ENCODE data around the gene CALHM1. TPM values are rescaled to one million over a fixed set of nuclear protein-coding genes. Genes with fewer than 3 reads are reported as not detected.

CALHM1 gene
- total and polyA plus RNA-seq, 2 of the 8 experiments (the other 6 are each of a cell fraction or from before 2014, with no cell fraction given), result 0.29 to 0.34 TPM

DNA sequence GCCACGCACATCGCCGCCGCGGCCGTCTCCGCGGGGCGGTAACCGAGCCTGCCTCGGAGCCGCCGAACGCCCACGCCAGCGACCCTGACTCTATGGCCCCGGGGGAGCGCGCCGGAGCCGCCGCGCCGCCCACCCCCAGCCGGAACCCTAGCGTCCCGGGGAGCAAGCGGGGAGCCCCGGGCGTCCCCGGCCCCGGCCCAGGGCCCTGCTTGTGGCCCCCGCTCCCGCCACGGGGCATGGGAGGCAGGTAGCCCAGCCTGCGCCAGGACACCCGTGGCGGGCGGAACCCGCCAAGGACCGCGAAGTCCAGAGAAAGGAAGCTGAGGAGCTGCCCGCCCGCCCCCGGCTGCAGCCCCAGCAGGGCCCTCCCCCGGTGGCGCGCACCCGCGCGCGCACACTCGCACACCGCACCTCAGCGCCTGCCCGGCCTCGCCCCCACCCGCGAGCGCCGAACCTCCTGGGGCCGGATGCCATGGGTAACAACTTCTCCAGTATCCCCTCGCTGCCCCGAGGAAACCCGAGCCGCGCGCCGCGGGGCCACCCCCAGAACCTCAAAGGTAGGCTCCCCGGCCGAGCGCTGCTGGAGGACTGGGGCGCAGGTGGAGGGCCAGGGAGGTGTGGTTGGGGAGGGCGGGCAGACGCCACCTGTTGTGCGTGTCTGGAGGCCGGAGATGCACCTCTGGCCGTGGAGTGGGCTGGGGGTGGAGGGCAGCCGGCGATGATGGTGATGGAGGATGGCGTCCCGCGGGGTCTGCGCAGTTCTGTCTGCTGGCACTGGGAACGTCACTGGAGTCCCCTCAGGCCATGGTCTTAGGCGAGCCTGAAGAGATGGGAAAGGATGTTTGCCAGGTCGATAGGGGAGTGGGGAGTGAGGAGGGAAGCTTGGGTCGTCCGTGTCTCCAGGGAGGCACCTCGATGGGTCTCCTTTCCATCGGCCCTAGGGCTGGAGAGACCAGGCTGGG is 35.5 kb upstream of the CALHM1 start:
- Histone ChIP-seq H2BK15ac (ENCODE audit: low read length) (no peak overlapping the region), H3K4me1 (replicated peaks in 1 of 4; ENCODE audit: control insufficient read depth in 3 of 4, insufficient read depth in 4 of 4, low read length in 3 of 4) (peaks cover 0 to 4% (median 3%) of the 10 kb centered on the region in 4 experiments; a peak in 5 of 7 replicates), H4K8ac (ENCODE audit: extremely low read depth, insufficient read depth, low read length) (no peak overlapping the region), H3K79me1 (ENCODE audit: low read depth, low read length) (no peaks in the 10 kb centered on the region), H2AK5ac (ENCODE audit: low read depth, low read length) (no peak overlapping the region), H2BK12ac (ENCODE audit: low read depth, low read length) (no peak overlapping the region), H3K79me2 (ENCODE audit: control insufficient read depth in 1 of 2, insufficient read depth in 2 of 2, low read length in 2 of 2) (no peaks in the 10 kb centered on the region), H2BK5ac (ENCODE audit: low read depth, low read length) (no peak overlapping the region), H3K36me3 (ENCODE audit: control insufficient read depth in 2 of 4, insufficient read depth in 4 of 4, low read length in 3 of 4) (no peaks in the 10 kb centered on the region), H4K5ac (ENCODE audit: insufficient read length, low read depth, low read length) (no peak overlapping the region), H3K4ac (replicated peaks; ENCODE audit: insufficient read length, low read depth, low read length) (no peak overlapping the region), H3K23ac (ENCODE audit: insufficient read length) (no peak overlapping the region), H2AFZ (ENCODE audit: low read length) (no peak overlapping the region), H3K27ac (ENCODE audit: low read depth, low read length) (no peak overlapping the region), H3K23me2 (ENCODE audit: low read depth, low read length) (peaks cover 11% of the 10 kb centered on the region), H3K56ac (replicated peaks; ENCODE audit: insufficient read length, low read depth, low read length) (no peak overlapping the region), H4K20me1 (replicated peaks in 1 of 2; ENCODE audit: control insufficient read depth in 1 of 2, insufficient read depth in 2 of 2, low read length in 2 of 2) (no peaks in the 10 kb centered on the region), H3K18ac (ENCODE audit: extremely low read depth, low read length) (no peak overlapping the region; the same call in 1 of the 2 replicates), H3K27me3 (replicated peaks in 1 of 4; ENCODE audit: control insufficient read depth in 3 of 4, extremely low read depth in 1 of 4, insufficient read depth in 3 of 4, low read length in 3 of 4) (peaks cover 8 to 36% (median 28%) of the 10 kb centered on the region in 4 experiments), H3K14ac (ENCODE audit: insufficient read length) (no peak overlapping the region), H3K4me2 (ENCODE audit: insufficient read depth in 1 of 2, low read depth in 2 of 2, low read length in 2 of 2) (peak overlapping the region; percentile 60 to 99), H3K9ac (replicated peaks in 1 of 4; ENCODE audit: extremely low read depth in 1 of 4, low read depth in 3 of 4, low read length in 3 of 4) (peak overlapping the region in 1 of 4 experiments; percentile 9; a peak in 1 of 7 replicates), H4K91ac (replicated peaks; ENCODE audit: insufficient read length, low read length) (no peak overlapping the region), H3K4me3 (ENCODE audit: extremely low read depth in 1 of 4, insufficient read depth in 2 of 4, low read depth in 3 of 4, low read length in 4 of 4) (peak overlapping the region; percentile 25 to 71 (median 45)), H2BK20ac (ENCODE audit: low read length) (no peak overlapping the region), H3K9me3 (ENCODE audit: insufficient read depth in 2 of 2, low read depth in 1 of 2, low read length in 1 of 2) (no peaks in the 10 kb centered on the region), H2BK120ac (replicated peaks; ENCODE audit: low read depth, low read length) (no peak overlapping the region)
- 7% methylated on average over 36 of the region's 92 CpGs; no CpG with 5 or more reads in 1 of the 2 experiments for WGBS, 2 experiments (ENCODE audit: extremely low coverage in 1 of 2, insufficient coverage in 1 of 2, insufficient read length in 1 of 2, insufficient replicate concordance in 2 of 2, low coverage in 1 of 2, low lambda C conversion rate in 2 of 2, missing lambda C conversion rate in 1 of 2)
- FAIRE-seq, result no peak
- TF ChIP-seq RAD21 (IDR thresholded peaks at IDR 0.05 in 1 of 2, conservative IDR thresholded peaks at IDR 0.05 in 1 of 2; ENCODE audit: low read depth in 2 of 2, low read length in 2 of 2), result no peak
- peak; percentile 32 for TF ChIP-seq EZH2 (IDR thresholded peaks at IDR 0.05; ENCODE audit: low read depth, low read length, severe bottlenecking)
- peak in 1 of 2 experiments; percentile 65 for DNase-seq (ENCODE audit: low read depth in 1 of 2, low spot score in 2 of 2)
- ChIA-PET CTCF (ENCODE audit: partially characterized antibody) (interaction anchor here (0.7 to 4.6 kb wide), 7 partner anchors 9 to 70 kb away, joined by 3 to 24 read pairs (median 5); no protein-coding TSS in a partner anchor), POLR2A (ENCODE audit: partially characterized antibody) (interaction anchor here (1.0 to 1.5 kb wide), 2 partner anchors 18 to 98 kb away, joined by 3 to 5 read pairs; partner anchors contain the start of genes ATP5MK and PDCD11)

All from H1 (cell line).